Uterus (tissue), 2 donors: Measurements from ENCODE around the gene CALHM4.

Source experiments
- POLR2A ChIP-seq, 2 donors: fragments of 450-650 bp; IDR thresholded peaks; one replicate each; pipeline ENCODE4 v1.6.1; 2016; ENCODE audit warnings: antibody characterized with exemption in 2 of 2, mild to moderate bottlenecking in 1 of 2, moderate library complexity in 1 of 2
- TF ChIP-seq, protein P1 (sequence below), 4 experiments: fragments of 200-600 bp in 2 of 4; fragments of 450-650 bp in 2 of 4; sonication (generic) in 2 of 4; IDR thresholded peaks; one replicate each; pipeline ENCODE4 v1.5.1; 2016 to 2019; ENCODE audit warnings: antibody characterized with exemption in 4 of 4, mild to moderate bottlenecking in 2 of 4, moderate library complexity in 1 of 4

DNA sequence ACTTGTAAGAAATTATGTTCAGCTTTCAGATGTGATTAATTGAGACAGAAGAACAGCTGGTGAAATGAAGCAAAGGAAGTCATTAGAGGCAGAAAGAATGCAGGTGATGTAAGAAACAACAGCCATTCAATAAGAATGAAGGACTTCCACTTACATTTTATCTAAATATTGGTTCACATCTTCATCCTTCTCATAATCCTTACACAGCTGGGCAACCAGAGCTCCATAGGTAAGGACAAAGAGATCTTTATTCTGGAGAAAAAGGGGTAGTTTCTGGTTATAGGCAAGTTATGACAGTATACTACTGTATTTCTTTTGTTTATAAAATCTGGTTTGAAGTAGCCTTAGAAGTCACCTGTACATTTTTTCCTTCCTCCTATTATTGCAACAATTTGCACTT is 10.4 kb upstream of the CALHM4 start:
- TF ChIP-seq, protein P1, sequence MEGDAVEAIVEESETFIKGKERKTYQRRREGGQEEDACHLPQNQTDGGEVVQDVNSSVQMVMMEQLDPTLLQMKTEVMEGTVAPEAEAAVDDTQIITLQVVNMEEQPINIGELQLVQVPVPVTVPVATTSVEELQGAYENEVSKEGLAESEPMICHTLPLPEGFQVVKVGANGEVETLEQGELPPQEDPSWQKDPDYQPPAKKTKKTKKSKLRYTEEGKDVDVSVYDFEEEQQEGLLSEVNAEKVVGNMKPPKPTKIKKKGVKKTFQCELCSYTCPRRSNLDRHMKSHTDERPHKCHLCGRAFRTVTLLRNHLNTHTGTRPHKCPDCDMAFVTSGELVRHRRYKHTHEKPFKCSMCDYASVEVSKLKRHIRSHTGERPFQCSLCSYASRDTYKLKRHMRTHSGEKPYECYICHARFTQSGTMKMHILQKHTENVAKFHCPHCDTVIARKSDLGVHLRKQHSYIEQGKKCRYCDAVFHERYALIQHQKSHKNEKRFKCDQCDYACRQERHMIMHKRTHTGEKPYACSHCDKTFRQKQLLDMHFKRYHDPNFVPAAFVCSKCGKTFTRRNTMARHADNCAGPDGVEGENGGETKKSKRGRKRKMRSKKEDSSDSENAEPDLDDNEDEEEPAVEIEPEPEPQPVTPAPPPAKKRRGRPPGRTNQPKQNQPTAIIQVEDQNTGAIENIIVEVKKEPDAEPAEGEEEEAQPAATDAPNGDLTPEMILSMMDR (IDR thresholded peaks at IDR 0.05) = no peak
- no peak for TF ChIP-seq POLR2A (IDR thresholded peaks at IDR 0.05)
